HepG2 (cell line): ENCODE measurements around the gene MAP3K20. TPM values are rescaled to one million over a fixed set of nuclear protein-coding genes. Genes with fewer than 3 reads are reported as not detected.
A peak's percentile ranks its signal among the peaks of the same experiment; 100 is the strongest.

Experiments used
- HMG20A ChIP-seq: IDR thresholded peaks from 2 replicates; pipeline ENCODE4 v1.6.1; 2016; ENCODE audit warnings: borderline replicate concordance
- MEIS1 ChIP-seq: sonication (generic); formaldehyde crosslinking; IDR thresholded peaks from 2 replicates; pipeline ENCODE4 v1.9.0; 2021; ENCODE audit warnings: mild to moderate bottlenecking, missing genetic modification reagents, moderate library complexity, borderline replicate concordance
- NCOA1 ChIP-seq: sonication (generic); formaldehyde crosslinking; IDR thresholded peaks from 2 replicates; pipeline ENCODE4 v1.9.0; 2021; ENCODE audit warnings: missing genetic modification reagents
- NKX3-1 ChIP-seq: sonication (generic); formaldehyde crosslinking; IDR thresholded peaks from 2 replicates; pipeline ENCODE4 v1.5.0; 2020; ENCODE audit warnings: missing genetic modification reagents
- RCOR2 ChIP-seq: IDR thresholded peaks from 2 replicates; pipeline ENCODE4 v1.6.1; 2016; ENCODE audit warnings: missing biosample characterization, missing genetic modification reagents
- RNF2 ChIP-seq: fragments of 450-650 bp; conservative IDR thresholded peaks from 2 replicates; pipeline ENCODE4 v1.6.1; 2016; ENCODE audit warnings: low read depth
- YEATS2 ChIP-seq: sonication (generic); formaldehyde crosslinking; IDR thresholded peaks from 2 replicates; pipeline ENCODE4 v1.4.0; 2020; ENCODE audit warnings: missing genetic modification reagents, borderline replicate concordance
- ZMYM4 ChIP-seq: sonication (generic); formaldehyde crosslinking; IDR thresholded peaks from 2 replicates; pipeline ENCODE4 v1.8.1; 2023; ENCODE audit warnings: mild to moderate bottlenecking, missing genetic modification reagents
- ZNF34 ChIP-seq: sonication (generic); formaldehyde crosslinking; IDR thresholded peaks from 2 replicates; pipeline ENCODE4 v1.4.0; 2020; ENCODE audit warnings: mild to moderate bottlenecking, missing genetic modification reagents, borderline replicate concordance
- ZNF430 ChIP-seq: sonication (generic); formaldehyde crosslinking; IDR thresholded peaks from 2 replicates; pipeline ENCODE4 v1.9.0; 2021; ENCODE audit warnings: mild to moderate bottlenecking, missing genetic modification reagents
- ZNF572 ChIP-seq: sonication (generic); formaldehyde crosslinking; IDR thresholded peaks from 2 replicates; pipeline ENCODE4 v1.5.1; 2020; ENCODE audit warnings: mild to moderate bottlenecking, missing genetic modification reagents
- ZNF761 ChIP-seq: sonication (generic); formaldehyde crosslinking; conservative IDR thresholded peaks from 2 replicates; pipeline ENCODE4 v1.4.0; 2020; ENCODE audit warnings: mild to moderate bottlenecking, missing genetic modification reagents
- ZSCAN30 ChIP-seq: sonication (generic); formaldehyde crosslinking; IDR thresholded peaks from 2 replicates; pipeline ENCODE4 v1.5.0; 2020; ENCODE audit warnings: mild to moderate bottlenecking, missing genetic modification reagents
- polyA plus RNA-seq, 8 experiments: library from polyadenylated mRNA; depleted of rRNA in 3 of 8; stranded (reverse) in 7 of 8; unstranded in 1 of 8; fragments of >200 nt; fragmentation: Illumina TruSeq in 4 of 8; extraction: Trizol in 4 of 8; gene quantifications; 2 replicates each; pipeline versions ENCODE4 v1.2.1 to v1.2.3, GENCODE V29; 2011 to 2016; ENCODE audit warnings: low read depth in 4 of 8, missing spikeins in 1 of 8, mixed read lengths in 1 of 8; ENCODE audit not compliant: insufficient read depth in 1 of 8
- total RNA-seq, 5 experiments: library from RNA; depleted of rRNA; stranded (reverse); fragments of >200 nt; fragmentation: Illumina TruSeq; extraction: Trizol; gene quantifications; 2 replicates each; pipeline ENCODE4 v1.2.3, GENCODE V29; 2016; ENCODE audit warnings: low read depth in 1 of 5
- TF ChIP-seq, protein P1 (sequence below): sonication (generic); formaldehyde crosslinking; IDR thresholded peaks from 2 replicates; pipeline ENCODE4 v1.4.0; 2020; ENCODE audit warnings: mild to moderate bottlenecking, missing genetic modification reagents
- TF ChIP-seq, protein P2 (sequence below): sonication (generic); formaldehyde crosslinking; IDR thresholded peaks from 2 replicates; pipeline ENCODE4 v1.5.1; 2020; ENCODE audit warnings: missing genetic modification reagents, mild to moderate bottlenecking, borderline replicate concordance
- TF ChIP-seq, protein P3 (sequence below): sonication (generic); formaldehyde crosslinking; IDR thresholded peaks from 2 replicates; pipeline ENCODE4 v1.5.1; 2020; ENCODE audit warnings: mild to moderate bottlenecking, missing genetic modification reagents
- TF ChIP-seq, protein P4 (sequence below): IDR thresholded peaks from 2 replicates; pipeline ENCODE4 v1.6.1; 2016; ENCODE audit warnings: missing compliant biosample characterization, missing genetic modification reagents, borderline replicate concordance
- TF ChIP-seq, protein P5 (sequence below): sonication (generic); formaldehyde crosslinking; IDR thresholded peaks from 2 replicates; pipeline ENCODE4 v1.9.0; 2021; ENCODE audit warnings: missing genetic modification reagents, mild to moderate bottlenecking, borderline replicate concordance
- TF ChIP-seq, protein P6 (sequence below): sonication (generic); formaldehyde crosslinking; IDR thresholded peaks from 2 replicates; pipeline ENCODE4 v1.8.1; 2022; ENCODE audit warnings: mild to moderate bottlenecking, missing genetic modification reagents
- TF ChIP-seq, protein P7 (sequence below): sonication (generic); formaldehyde crosslinking; IDR thresholded peaks from 2 replicates; pipeline ENCODE4 v1.4.0; 2020; ENCODE audit warnings: missing genetic modification reagents

MAP3K20 gene
- total and polyA plus RNA-seq, 2 of the 13 experiments (the other 11 are each of a cell fraction or from before 2014, with no cell fraction given) = 5.2 to 13.5 TPM

DNA sequence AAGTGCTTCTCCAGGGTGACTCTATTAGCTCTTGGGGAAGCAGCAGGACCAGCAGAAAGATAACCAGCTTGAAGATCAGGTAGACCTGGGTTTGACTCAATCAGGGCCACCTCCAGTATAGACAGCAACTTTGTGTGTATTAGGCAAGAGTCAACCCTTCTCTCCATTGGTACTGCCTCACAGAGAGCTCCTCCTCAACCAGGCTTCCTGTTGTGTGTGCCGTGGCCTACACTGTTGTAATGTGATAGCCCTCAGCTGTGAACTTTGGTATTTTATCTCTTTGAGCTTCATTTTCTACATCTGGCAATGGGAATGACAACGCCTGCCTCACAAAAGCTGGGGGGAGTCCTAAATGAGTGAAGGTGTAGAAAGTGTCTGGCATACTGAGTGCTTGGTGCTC lies 17.0 kb upstream of the MAP3K20 start (continued):
- TF ChIP-seq MEIS1 (CRISPR knock-in tag) = no peak
- TF ChIP-seq ZNF34 (CRISPR knock-in tag) = no peak
- no peak for TF ChIP-seq NCOA1 (CRISPR knock-in tag)
- TF ChIP-seq NKX3-1 (CRISPR knock-in tag) = no peak
- no peak for TF ChIP-seq ZNF430 (CRISPR knock-in tag)
- TF ChIP-seq, protein P1, sequence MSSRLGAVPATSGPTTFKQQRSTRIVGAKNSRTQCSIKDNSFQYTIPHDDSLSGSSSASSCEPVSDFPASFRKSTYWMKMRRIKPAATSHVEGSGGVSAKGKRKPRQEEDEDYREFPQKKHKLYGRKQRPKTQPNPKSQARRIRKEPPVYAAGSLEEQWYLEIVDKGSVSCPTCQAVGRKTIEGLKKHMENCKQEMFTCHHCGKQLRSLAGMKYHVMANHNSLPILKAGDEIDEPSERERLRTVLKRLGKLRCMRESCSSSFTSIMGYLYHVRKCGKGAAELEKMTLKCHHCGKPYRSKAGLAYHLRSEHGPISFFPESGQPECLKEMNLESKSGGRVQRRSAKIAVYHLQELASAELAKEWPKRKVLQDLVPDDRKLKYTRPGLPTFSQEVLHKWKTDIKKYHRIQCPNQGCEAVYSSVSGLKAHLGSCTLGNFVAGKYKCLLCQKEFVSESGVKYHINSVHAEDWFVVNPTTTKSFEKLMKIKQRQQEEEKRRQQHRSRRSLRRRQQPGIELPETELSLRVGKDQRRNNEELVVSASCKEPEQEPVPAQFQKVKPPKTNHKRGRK = no peak
- TF ChIP-seq ZMYM4 (CRISPR knock-in tag) = peak; percentile 51; the same call in 1 of the 2 replicates
- TF ChIP-seq, protein P2, sequence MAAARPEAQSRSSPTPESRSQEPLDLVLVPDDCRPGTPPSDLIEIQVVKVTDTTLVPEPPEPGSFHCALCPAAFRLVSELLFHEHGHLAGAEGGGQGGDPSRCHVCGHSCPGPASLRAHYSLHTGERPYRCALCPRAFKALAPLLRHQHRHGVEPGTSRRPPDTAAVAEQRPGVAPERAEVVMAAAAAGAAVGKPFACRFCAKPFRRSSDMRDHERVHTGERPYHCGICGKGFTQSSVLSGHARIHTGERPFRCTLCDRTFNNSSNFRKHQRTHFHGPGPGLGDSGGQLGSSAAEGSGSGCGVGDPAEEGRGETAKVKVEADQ (CRISPR knock-in tag) = peak; percentile 41; the same call in 1 of the 2 replicates
- TF ChIP-seq RCOR2 (CRISPR knock-in tag) = no peak
- TF ChIP-seq ZNF761 (CRISPR knock-in tag) = no peak
- TF ChIP-seq HMG20A (CRISPR knock-in tag) = no peak
- no peak for TF ChIP-seq YEATS2 (CRISPR knock-in tag)
- no peak for TF ChIP-seq ZNF572
- TF ChIP-seq, protein P3, sequence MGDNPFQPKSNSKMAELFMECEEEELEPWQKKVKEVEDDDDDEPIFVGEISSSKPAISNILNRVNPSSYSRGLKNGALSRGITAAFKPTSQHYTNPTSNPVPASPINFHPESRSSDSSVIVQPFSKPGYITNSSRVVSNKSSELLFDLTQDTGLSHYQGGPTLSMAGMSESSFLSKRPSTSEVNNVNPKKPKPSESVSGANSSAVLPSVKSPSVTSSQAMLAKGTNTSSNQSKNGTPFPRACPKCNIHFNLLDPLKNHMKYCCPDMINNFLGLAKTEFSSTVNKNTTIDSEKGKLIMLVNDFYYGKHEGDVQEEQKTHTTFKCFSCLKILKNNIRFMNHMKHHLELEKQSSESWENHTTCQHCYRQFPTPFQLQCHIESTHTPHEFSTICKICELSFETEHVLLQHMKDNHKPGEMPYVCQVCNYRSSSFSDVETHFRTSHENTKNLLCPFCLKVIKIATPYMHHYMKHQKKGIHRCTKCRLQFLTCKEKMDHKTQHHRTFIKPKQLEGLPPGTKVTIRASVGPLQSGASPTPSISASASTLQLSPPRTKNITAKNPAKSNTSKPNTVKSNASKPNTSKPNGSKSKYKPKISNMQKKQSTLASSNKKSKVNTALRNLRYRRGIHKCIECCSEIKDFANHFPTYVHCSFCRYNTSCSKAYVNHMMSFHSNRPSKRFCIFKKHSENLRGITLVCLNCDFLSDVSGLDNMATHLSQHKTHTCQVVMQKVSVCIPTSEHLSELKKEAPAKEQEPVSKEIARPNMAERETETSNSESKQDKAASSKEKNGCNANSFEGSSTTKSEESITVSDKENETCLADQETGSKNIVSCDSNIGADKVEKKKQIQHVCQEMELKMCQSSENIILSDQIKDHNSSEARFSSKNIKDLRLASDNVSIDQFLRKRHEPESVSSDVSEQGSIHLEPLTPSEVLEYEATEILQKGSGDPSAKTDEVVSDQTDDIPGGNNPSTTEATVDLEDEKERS (CRISPR knock-in tag) = no peak
- TF ChIP-seq, protein P4, sequence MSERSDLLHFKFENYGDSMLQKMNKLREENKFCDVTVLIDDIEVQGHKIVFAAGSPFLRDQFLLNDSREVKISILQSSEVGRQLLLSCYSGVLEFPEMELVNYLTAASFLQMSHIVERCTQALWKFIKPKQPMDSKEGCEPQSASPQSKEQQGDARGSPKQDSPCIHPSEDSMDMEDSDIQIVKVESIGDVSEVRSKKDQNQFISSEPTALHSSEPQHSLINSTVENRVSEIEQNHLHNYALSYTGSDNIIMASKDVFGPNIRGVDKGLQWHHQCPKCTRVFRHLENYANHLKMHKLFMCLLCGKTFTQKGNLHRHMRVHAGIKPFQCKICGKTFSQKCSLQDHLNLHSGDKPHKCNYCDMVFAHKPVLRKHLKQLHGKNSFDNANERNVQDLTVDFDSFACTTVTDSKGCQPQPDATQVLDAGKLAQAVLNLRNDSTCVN = no peak
- TF ChIP-seq, protein P5, sequence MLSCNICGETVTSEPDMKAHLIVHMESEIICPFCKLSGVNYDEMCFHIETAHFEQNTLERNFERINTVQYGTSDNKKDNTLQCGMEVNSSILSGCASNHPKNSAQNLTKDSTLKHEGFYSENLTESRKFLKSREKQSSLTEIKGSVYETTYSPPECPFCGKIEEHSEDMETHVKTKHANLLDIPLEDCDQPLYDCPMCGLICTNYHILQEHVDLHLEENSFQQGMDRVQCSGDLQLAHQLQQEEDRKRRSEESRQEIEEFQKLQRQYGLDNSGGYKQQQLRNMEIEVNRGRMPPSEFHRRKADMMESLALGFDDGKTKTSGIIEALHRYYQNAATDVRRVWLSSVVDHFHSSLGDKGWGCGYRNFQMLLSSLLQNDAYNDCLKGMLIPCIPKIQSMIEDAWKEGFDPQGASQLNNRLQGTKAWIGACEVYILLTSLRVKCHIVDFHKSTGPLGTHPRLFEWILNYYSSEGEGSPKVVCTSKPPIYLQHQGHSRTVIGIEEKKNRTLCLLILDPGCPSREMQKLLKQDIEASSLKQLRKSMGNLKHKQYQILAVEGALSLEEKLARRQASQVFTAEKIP (CRISPR knock-in tag) = no peak
- TF ChIP-seq, protein P6, sequence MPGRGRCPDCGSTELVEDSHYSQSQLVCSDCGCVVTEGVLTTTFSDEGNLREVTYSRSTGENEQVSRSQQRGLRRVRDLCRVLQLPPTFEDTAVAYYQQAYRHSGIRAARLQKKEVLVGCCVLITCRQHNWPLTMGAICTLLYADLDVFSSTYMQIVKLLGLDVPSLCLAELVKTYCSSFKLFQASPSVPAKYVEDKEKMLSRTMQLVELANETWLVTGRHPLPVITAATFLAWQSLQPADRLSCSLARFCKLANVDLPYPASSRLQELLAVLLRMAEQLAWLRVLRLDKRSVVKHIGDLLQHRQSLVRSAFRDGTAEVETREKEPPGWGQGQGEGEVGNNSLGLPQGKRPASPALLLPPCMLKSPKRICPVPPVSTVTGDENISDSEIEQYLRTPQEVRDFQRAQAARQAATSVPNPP (CRISPR knock-in tag) = no peak
- TF ChIP-seq RNF2 = no peak
- TF ChIP-seq, protein P7, sequence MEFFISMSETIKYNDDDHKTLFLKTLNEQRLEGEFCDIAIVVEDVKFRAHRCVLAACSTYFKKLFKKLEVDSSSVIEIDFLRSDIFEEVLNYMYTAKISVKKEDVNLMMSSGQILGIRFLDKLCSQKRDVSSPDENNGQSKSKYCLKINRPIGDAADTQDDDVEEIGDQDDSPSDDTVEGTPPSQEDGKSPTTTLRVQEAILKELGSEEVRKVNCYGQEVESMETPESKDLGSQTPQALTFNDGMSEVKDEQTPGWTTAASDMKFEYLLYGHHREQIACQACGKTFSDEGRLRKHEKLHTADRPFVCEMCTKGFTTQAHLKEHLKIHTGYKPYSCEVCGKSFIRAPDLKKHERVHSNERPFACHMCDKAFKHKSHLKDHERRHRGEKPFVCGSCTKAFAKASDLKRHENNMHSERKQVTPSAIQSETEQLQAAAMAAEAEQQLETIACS (CRISPR knock-in tag) = no peak
- TF ChIP-seq ZSCAN30 (CRISPR knock-in tag) = no peak
